B cell (primary cell): ENCODE results near the gene PTPN6. TPM values are rescaled to one million over a fixed set of nuclear protein-coding genes. Genes with fewer than 3 reads are reported as not detected.
A peak's percentile ranks its signal among the peaks of the same experiment; 100 is the strongest.

Experiments used
- ATAC-seq: fragments of 200-7000 bp; cut with Tn5 transposase; one replicate; pipeline ENCODE4 v1.10.0; 2021; ENCODE audit warnings: low read depth, mild to moderate bottlenecking, moderate number of reproducible peaks, moderate library complexity
- CTCF ChIA-PET: fragments of 350-600 bp; sonication (Branson Sonifier 250); formaldehyde crosslinking; loops from one replicate; lab custom pipeline; 2021; ENCODE audit warnings: antibody characterized with exemption, inconsistent platforms; lab: Charles Lee
- POLR2A ChIA-PET: fragments of 350-600 bp; sonication (Branson Sonifier 250); formaldehyde crosslinking; loops from one replicate; lab custom pipeline; 2021; ENCODE audit warnings: antibody characterized with exemption; lab: Charles Lee
- DNase-seq: peaks from one replicate; pipeline ENCODE4 v3.0.0; 2013
- H2AFZ ChIP-seq: 2 replicates; pipeline ENCODE4 v1.6.1; 2012; ENCODE audit warnings: mild to moderate bottlenecking, low read depth, low read length; ENCODE audit not compliant: insufficient read depth, poor library complexity, severe bottlenecking
- H3K27ac ChIP-seq, 2 donors: 1 replicate in 1 of 2; 2 replicates in 1 of 2; pipeline ENCODE4 v1.5.1; 2012 to 2013; ENCODE audit warnings: low read length in 2 of 2, mild to moderate bottlenecking in 2 of 2, moderate library complexity in 1 of 2
- H3K27me3 ChIP-seq, 4 experiments: fragments of 200-600 bp in 1 of 4; sonication (generic) in 1 of 4; replicated peaks in 1 of 4; 1 replicate in 2 of 4; 2 replicates in 2 of 4; pipeline versions ENCODE4 v1.6.1 to v1.7.0; 2013 to 2016; ENCODE audit warnings: low read length in 3 of 4, mild to moderate bottlenecking in 2 of 4, mixed read lengths in 1 of 4, moderate library complexity in 1 of 4; ENCODE audit not compliant: insufficient read depth in 4 of 4, control insufficient read depth in 3 of 4; ENCODE audit errors: control extremely low read depth in 1 of 4
- H3K36me3 ChIP-seq, 2 experiments: replicated peaks in 1 of 2; 1 replicate in 1 of 2; 2 replicates in 1 of 2; pipeline versions ENCODE4 v1.6.1 to v1.7.1; 2013; ENCODE audit warnings: low read length in 1 of 2; ENCODE audit not compliant: insufficient read depth in 2 of 2, control insufficient read depth in 1 of 2; ENCODE audit errors: control extremely low read depth in 1 of 2, extremely low read depth in 1 of 2
- H3K4me1 ChIP-seq, 2 donors: fragments of 200-600 bp in 1 of 2; sonication (generic) in 1 of 2; 1 replicate in 1 of 2; 2 replicates in 1 of 2; pipeline versions ENCODE4 v1.5.1 to v1.6.1; 2013 to 2017; ENCODE audit warnings: low read length in 2 of 2; ENCODE audit not compliant: control insufficient read depth in 2 of 2, insufficient read depth in 2 of 2
- H3K4me2 ChIP-seq: replicated peaks from 2 replicates; pipeline ENCODE3; 2012; ENCODE audit warnings: mild to moderate bottlenecking, low read depth, low read length; ENCODE audit not compliant: poor library complexity, severe bottlenecking
- H3K4me3 ChIP-seq, 5 experiments: fragments of 200-600 bp in 1 of 5; sonication (generic) in 1 of 5; 1 replicate in 3 of 5; 2 replicates in 2 of 5; pipeline versions ENCODE4 v1.5.1 to v1.7.0; 2011 to 2016; ENCODE audit warnings: low read length in 4 of 5, mild to moderate bottlenecking in 4 of 5, low read depth in 2 of 5, control low read depth in 1 of 5, moderate library complexity in 1 of 5; ENCODE audit not compliant: insufficient read depth in 1 of 5; ENCODE audit errors: control extremely low read depth in 1 of 5, extremely low read depth in 1 of 5
- H3K79me2 ChIP-seq: fragments of 200-600 bp; sonication (generic); one replicate; pipeline ENCODE4 v1.6.0; 2016; ENCODE audit warnings: low read length; ENCODE audit not compliant: control insufficient read depth, insufficient read depth
- H3K9ac ChIP-seq: fragments of 200-600 bp; sonication (generic); 2 replicates; pipeline ENCODE4 v1.6.1; 2017; ENCODE audit warnings: mild to moderate bottlenecking, low read length, moderate library complexity
- H3K9me3 ChIP-seq, 3 donors: one replicate each; pipeline versions ENCODE4 v1.6.1 to v1.7.1; 2013; ENCODE audit warnings: low read length in 2 of 3; ENCODE audit not compliant: control insufficient read depth in 2 of 3, insufficient read depth in 1 of 3; ENCODE audit errors: control extremely low read depth in 1 of 3
- H4K20me1 ChIP-seq: 2 replicates; pipeline ENCODE4 v1.6.0; 2012; ENCODE audit warnings: mild to moderate bottlenecking, low read length; ENCODE audit not compliant: insufficient read depth, control insufficient read depth, poor library complexity, severe bottlenecking
- H3K27ac Mint-ChIP-seq: one replicate; pipeline ENCODE4 v1.8.0; 2021; ENCODE audit warnings: mixed read lengths
- H3K27me3 Mint-ChIP-seq: one replicate; pipeline ENCODE4 v1.8.0; 2021; ENCODE audit warnings: mixed read lengths
- H3K4me1 Mint-ChIP-seq: one replicate; pipeline ENCODE4 v1.8.0; 2021; ENCODE audit warnings: mixed read lengths
- H3K4me3 Mint-ChIP-seq: one replicate; pipeline ENCODE4 v1.8.0; 2021; ENCODE audit warnings: mixed read lengths
- H3K9me3 Mint-ChIP-seq: one replicate; pipeline ENCODE4 v1.8.0; 2022; ENCODE audit warnings: mixed read lengths; ENCODE audit not compliant: insufficient read depth
- EZH2 ChIP-seq: IDR thresholded peaks from 2 replicates; pipeline ENCODE4 v1.6.1; 2012; ENCODE audit warnings: borderline replicate concordance, low read depth, mild to moderate bottlenecking, moderate library complexity, low read length; ENCODE audit not compliant: insufficient read depth, poor library complexity, severe bottlenecking
- WGBS: methylation state at CpG from one replicate; pipeline ENCODE4 v1.1.5; 2013; ENCODE audit warnings: missing lambda C conversion rate; ENCODE audit not compliant: insufficient coverage; 5-methylcytosine and 5-hydroxymethylcytosine counted together
- intact Hi-C: fragments of 100-400 bp; cut with micrococcal nuclease; formaldehyde crosslinking; loops from one replicate; pipeline ENCODE4 v1.10.0; 2022
- polyA plus RNA-seq: library from polyadenylated mRNA; depleted of rRNA; stranded (reverse); fragments of >200 nt; gene quantifications from 2 replicates; pipeline ENCODE4 v1.2.3, GENCODE V29; 2012
- total RNA-seq, 2 donors: library from RNA; stranded (reverse); fragments of 120-200 nt in 1 of 2; gene quantifications; 1 replicate in 1 of 2; 2 replicates in 1 of 2; pipeline versions ENCODE4 v1.2.3 to v1.2.4, GENCODE V29; 2013 to 2022
- TF ChIP-seq, protein P1 (sequence below): fragments of 200-600 bp; IDR thresholded peaks from one replicate; pipeline ENCODE4 v1.8.0; 2022; ENCODE audit warnings: antibody characterized with exemption, mild to moderate bottlenecking

PTPN6 gene
- total and polyA plus RNA-seq, 2 donors (not counting 1 experiment from before 2014, with no cell fraction given), result 312 to 874 TPM

DNA sequence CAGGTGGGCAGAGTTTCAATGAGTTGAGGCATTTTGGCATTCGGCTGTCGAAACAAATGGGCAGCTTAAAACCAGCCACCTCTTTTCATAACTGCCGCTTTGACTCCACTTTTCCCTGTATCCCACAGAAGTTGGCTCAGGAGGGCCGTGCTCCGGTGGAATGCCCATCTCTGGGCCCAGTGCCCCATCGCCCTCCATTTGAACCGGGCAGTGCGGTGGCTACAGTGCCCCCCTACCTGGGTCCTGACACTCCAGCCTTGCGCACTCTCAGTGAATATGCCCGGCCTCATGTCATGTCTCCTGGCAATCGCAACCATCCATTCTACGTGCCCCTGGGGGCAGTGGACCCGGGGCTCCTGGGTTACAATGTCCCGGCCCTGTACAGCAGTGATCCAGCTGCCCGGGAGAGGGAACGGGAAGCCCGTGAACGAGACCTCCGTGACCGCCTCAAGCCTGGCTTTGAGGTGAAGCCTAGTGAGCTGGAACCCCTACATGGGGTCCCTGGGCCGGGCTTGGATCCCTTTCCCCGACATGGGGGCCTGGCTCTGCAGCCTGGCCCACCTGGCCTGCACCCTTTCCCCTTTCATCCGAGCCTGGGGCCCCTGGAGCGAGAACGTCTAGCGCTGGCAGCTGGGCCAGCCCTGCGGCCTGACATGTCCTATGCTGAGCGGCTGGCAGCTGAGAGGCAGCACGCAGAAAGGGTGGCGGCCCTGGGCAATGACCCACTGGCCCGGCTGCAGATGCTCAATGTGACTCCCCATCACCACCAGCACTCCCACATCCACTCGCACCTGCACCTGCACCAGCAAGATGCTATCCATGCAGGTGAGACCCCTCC, 12.6 kb upstream of the PTPN6 start:
- intact Hi-C loops, result loop anchor here (1.0 to 5.0 kb wide), 4 partner anchors 14 to 86 kb away; partner anchors contain the start of genes CDCA3, EMG1, PHB2 and SPSB2
- H3K4me1 ChIP-seq, result peaks cover 24 to 40% of the 10 kb centered on the region in 2 donors
- peak overlapping the region; percentile 88 to 91 for H3K27ac ChIP-seq
- 91% methylated on average over 32 of the region's 32 CpGs for WGBS
- H3K27ac Mint-ChIP-seq, result peak overlapping the region; percentile 97
- H2AFZ ChIP-seq, result peak overlapping the region; percentile 63
- peaks cover 20% of the 10 kb centered on the region for H3K79me2 ChIP-seq
- no peaks in the 10 kb centered on the region for H4K20me1 ChIP-seq
- H3K9me3 Mint-ChIP-seq, result no peaks in the 10 kb centered on the region
- TF ChIP-seq, protein P1, sequence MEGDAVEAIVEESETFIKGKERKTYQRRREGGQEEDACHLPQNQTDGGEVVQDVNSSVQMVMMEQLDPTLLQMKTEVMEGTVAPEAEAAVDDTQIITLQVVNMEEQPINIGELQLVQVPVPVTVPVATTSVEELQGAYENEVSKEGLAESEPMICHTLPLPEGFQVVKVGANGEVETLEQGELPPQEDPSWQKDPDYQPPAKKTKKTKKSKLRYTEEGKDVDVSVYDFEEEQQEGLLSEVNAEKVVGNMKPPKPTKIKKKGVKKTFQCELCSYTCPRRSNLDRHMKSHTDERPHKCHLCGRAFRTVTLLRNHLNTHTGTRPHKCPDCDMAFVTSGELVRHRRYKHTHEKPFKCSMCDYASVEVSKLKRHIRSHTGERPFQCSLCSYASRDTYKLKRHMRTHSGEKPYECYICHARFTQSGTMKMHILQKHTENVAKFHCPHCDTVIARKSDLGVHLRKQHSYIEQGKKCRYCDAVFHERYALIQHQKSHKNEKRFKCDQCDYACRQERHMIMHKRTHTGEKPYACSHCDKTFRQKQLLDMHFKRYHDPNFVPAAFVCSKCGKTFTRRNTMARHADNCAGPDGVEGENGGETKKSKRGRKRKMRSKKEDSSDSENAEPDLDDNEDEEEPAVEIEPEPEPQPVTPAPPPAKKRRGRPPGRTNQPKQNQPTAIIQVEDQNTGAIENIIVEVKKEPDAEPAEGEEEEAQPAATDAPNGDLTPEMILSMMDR, result peak; percentile 22
- no peak for TF ChIP-seq EZH2
- peak overlapping the region; percentile 97 for H3K4me2 ChIP-seq
- H3K36me3 ChIP-seq, result peaks cover 0 to 18% of the 10 kb centered on the region in 2 experiments
- H3K9me3 ChIP-seq, result no peaks in the 10 kb centered on the region
- ATAC-seq, result no peak
- peaks cover 39% of the 10 kb centered on the region for H3K4me1 Mint-ChIP-seq
- ChIA-PET CTCF (interaction anchor here (0.7 to 16.6 kb wide), 18 partner anchors 8 to 249 kb away, joined by 3 to 944 read pairs (median 8); partner anchors contain the start of genes ENO2, MLF2, PTPN6 and SPSB2), POLR2A (interaction anchor here (0.6 to 18.5 kb wide), 12 partner anchors 9 to 186 kb away, joined by 3 to 662 read pairs (median 5); partner anchors contain the start of genes ATN1, LPCAT3, LRRC23 and MLF2)
- H3K27me3 Mint-ChIP-seq, result no peaks in the 10 kb centered on the region
- H3K4me3 Mint-ChIP-seq, result peak overlapping the region; percentile 87
- H3K27me3 ChIP-seq, result no peaks in the 10 kb centered on the region
- DNase-seq, result no peak
- H3K9ac ChIP-seq, result no peak overlapping the region
- H3K4me3 ChIP-seq, result peak overlapping the region in 2 of 5 experiments; percentile 7 to 38
